Common myeloid progenitor, CD34-positive (primary cell): Measurements from ENCODE around the gene PLAGL2.

Experiments
- CTCF ChIA-PET: fragments of 350-600 bp; sonication (Branson Sonifier 250); formaldehyde crosslinking; loops from one replicate; lab custom pipeline; 2021; ENCODE audit warnings: antibody characterized with exemption; lab: Charles Lee
- POLR2A ChIA-PET: fragments of 350-600 bp; sonication (Branson Sonifier 250); formaldehyde crosslinking; loops from one replicate; lab custom pipeline; 2021; ENCODE audit warnings: antibody characterized with exemption; lab: Charles Lee
- DNase-seq, 3 donors: peaks; one replicate each; pipeline versions ENCODE4 v3.0.0 to v3.0.0-alpha.2; 2013
- H3K27ac ChIP-seq, 2 experiments: 1 replicate in 1 of 2; 2 replicates in 1 of 2; pipeline ENCODE4 v1.7.0; 2013; ENCODE audit warnings: inconsistent platforms in 2 of 2, low read length in 2 of 2, mild to moderate bottlenecking in 2 of 2, low read depth in 1 of 2, moderate library complexity in 1 of 2; ENCODE audit not compliant: severe bottlenecking in 2 of 2, insufficient read depth in 1 of 2, poor library complexity in 1 of 2
- H3K27me3 ChIP-seq, 5 experiments: replicated peaks in 2 of 5; 1 replicate in 3 of 5; 2 replicates in 2 of 5; pipeline versions ENCODE4 v1.6.1 to v1.7.0; 2013; ENCODE audit warnings: low read length in 4 of 5, mild to moderate bottlenecking in 2 of 5, moderate library complexity in 2 of 5, inconsistent platforms in 1 of 5; ENCODE audit not compliant: insufficient read depth in 5 of 5, control insufficient read depth in 4 of 5
- H3K36me3 ChIP-seq, 4 experiments: 1 replicate in 2 of 4; 2 replicates in 2 of 4; pipeline versions ENCODE4 v1.6.1 to v1.7.0; 2013; ENCODE audit warnings: low read length in 3 of 4, control low read depth in 1 of 4, mild to moderate bottlenecking in 1 of 4; ENCODE audit not compliant: control insufficient read depth in 4 of 4, insufficient read depth in 4 of 4
- H3K4me1 ChIP-seq, 4 experiments: 1 replicate in 3 of 4; 2 replicates in 1 of 4; pipeline versions ENCODE4 v1.6.1 to v1.7.1; 2013; ENCODE audit warnings: low read length in 3 of 4, mild to moderate bottlenecking in 3 of 4, control low read depth in 1 of 4, inconsistent platforms in 1 of 4, moderate library complexity in 1 of 4; ENCODE audit not compliant: control insufficient read depth in 4 of 4, insufficient read depth in 4 of 4; ENCODE audit errors: control extremely low read depth in 1 of 4
- H3K4me3 ChIP-seq, 7 experiments: 1 replicate in 4 of 7; 2 replicates in 3 of 7; pipeline versions ENCODE4 v1.5.1 to v1.7.0; 2013; ENCODE audit warnings: mild to moderate bottlenecking in 7 of 7, low read length in 6 of 7, moderate library complexity in 6 of 7, inconsistent platforms in 2 of 7, low read depth in 2 of 7, control low read depth in 1 of 7; ENCODE audit not compliant: insufficient read depth in 4 of 7, control insufficient read depth in 1 of 7; ENCODE audit errors: extremely low read depth in 1 of 7
- H3K9me3 ChIP-seq, 5 experiments: 1 replicate in 4 of 5; 2 replicates in 1 of 5; pipeline versions ENCODE4 v1.6.1 to v1.7.1; 2013; ENCODE audit warnings: low read length in 4 of 5, mild to moderate bottlenecking in 2 of 5, inconsistent platforms in 1 of 5, low read depth in 1 of 5, moderate library complexity in 1 of 5; ENCODE audit not compliant: control insufficient read depth in 4 of 5, insufficient read depth in 2 of 5; ENCODE audit errors: control extremely low read depth in 1 of 5
- WGBS: methylation state at CpG from one replicate; pipeline ENCODE4 v1.1.5; 2013; ENCODE audit not compliant: insufficient coverage; 5-methylcytosine and 5-hydroxymethylcytosine counted together

The PLAGL2 gene

GRCh38 chr20:32190616-32191415 lies 16.7 kb downstream of the PLAGL2 start:
- 49% methylated on average over 11 of the region's 14 CpGs for WGBS
- Histone ChIP-seq H3K27ac (peak overlapping the region in 1 of 2 experiments; percentile 71), H3K9me3 (no peaks in the 10 kb centered on the region), H3K36me3 (peaks cover 4 to 28% (median 19%) of the 10 kb centered on the region in 4 experiments), H3K27me3 (no peaks in the 10 kb centered on the region), H3K4me3 (peak overlapping the region; percentile 64 to 87 (median 75)), H3K4me1 (peaks cover 0 to 20% (median 18%) of the 10 kb centered on the region in 4 experiments)
- ChIA-PET POLR2A (interaction anchor here (0.6 to 1.1 kb wide), 5 partner anchors 11 to 200 kb away, joined by 3 read pairs; no protein-coding TSS in a partner anchor), CTCF (interaction anchor here (0.8 to 1.1 kb wide), 2 partner anchors 35 to 36 kb away, joined by 3 to 5 read pairs; no protein-coding TSS in a partner anchor)
- no peak for DNase-seq

GRCh38 chr20:32189691-32190615 lies 17.6 kb downstream of the PLAGL2 start:
- H3K27me3 ChIP-seq, result no peaks in the 10 kb centered on the region
- H3K9me3 ChIP-seq, result no peaks in the 10 kb centered on the region
- ChIA-PET CTCF (interaction anchor here (1.1 kb wide), 1 partner anchor 34 kb away, joined by 5 read pairs; no protein-coding TSS in a partner anchor), POLR2A (interaction anchor here (0.6 to 1.0 kb wide), 4 partner anchors 31 to 199 kb away, joined by 3 read pairs; no protein-coding TSS in a partner anchor)
- peaks cover 0 to 19% (median 11%) of the 10 kb centered on the region in 4 experiments for H3K36me3 ChIP-seq
- peak overlapping the region; percentile 33 to 71 for H3K27ac ChIP-seq
- H3K4me1 ChIP-seq, result peaks cover 0 to 20% (median 18%) of the 10 kb centered on the region in 4 experiments
- H3K4me3 ChIP-seq, result peak overlapping the region; percentile 64 to 87 (median 75)
- WGBS, result 6% methylated on average over 75 of the region's 88 CpGs
- DNase-seq, result peak; percentile 34 to 71 (median 59)

GRCh38 chr20:32189123-32189410 lies 18.5 kb downstream of the PLAGL2 start:
- H3K27me3 ChIP-seq, result no peaks in the 10 kb centered on the region
- peaks cover 0 to 13% (median 7%) of the 10 kb centered on the region in 4 experiments for H3K36me3 ChIP-seq
- CTCF ChIA-PET, result no interaction called here
- WGBS, result 97% methylated on average over 7 of the region's 9 CpGs
- peaks cover 0 to 20% (median 18%) of the 10 kb centered on the region in 4 experiments for H3K4me1 ChIP-seq
- DNase-seq, result peak in 2 of 3 donors; percentile 29 to 35
- H3K9me3 ChIP-seq, result no peaks in the 10 kb centered on the region
- POLR2A ChIA-PET, result no interaction called here
- peak overlapping the region in 1 of 2 experiments; percentile 71 for H3K27ac ChIP-seq
- peak overlapping the region in 4 of 7 experiments; percentile 75 to 87 (median 82) for H3K4me3 ChIP-seq

DNA sequence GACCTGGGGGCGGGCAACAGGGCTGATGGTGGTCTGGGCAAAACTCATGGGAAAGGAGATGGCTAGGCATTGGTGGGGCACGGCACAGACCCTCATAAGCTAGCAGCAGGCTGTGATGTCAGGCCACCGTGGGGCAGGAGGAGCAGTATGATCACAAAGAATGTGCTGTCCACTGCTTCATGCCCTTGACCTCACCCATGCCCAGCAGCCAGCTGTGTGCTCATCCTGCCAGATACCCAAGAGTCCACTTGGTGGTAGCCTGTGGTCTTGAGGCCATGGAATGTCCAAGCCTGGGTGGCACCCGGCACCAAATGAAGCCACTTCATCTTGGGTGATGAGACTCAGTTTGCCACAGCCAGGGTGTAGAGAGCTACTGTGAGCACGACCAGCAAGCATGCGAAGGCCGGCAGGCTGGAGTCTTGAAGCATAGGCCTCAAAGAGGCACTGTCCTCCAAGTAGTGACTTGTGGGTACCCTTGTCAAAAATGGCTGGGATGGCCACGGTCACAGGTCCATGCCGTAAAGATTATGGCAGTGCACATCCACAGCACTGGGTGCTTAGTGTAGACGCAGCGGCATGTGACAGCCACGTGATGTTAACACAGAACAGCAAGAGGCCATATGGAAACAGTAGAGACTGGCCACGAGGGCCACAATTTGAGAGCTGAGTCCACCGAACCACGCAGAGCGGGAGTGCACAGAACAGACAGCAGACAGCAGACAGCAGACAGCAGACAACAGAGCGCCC lies 19.0 kb downstream of the PLAGL2 start:
- Histone ChIP-seq H3K27ac (no peak overlapping the region), H3K4me3 (peak overlapping the region in 3 of 7 experiments; percentile 81 to 87 (median 83)), H3K27me3 (no peaks in the 10 kb centered on the region), H3K36me3 (peaks cover 0 to 10% (median 5%) of the 10 kb centered on the region in 4 experiments), H3K4me1 (peaks cover 0 to 20% (median 18%) of the 10 kb centered on the region in 4 experiments), H3K9me3 (no peaks in the 10 kb centered on the region)
- ChIA-PET POLR2A (no interaction called here), CTCF (no interaction called here)
- no peak for DNase-seq
- over 99% methylated on average over 17 of the region's 17 CpGs for WGBS

DNA sequence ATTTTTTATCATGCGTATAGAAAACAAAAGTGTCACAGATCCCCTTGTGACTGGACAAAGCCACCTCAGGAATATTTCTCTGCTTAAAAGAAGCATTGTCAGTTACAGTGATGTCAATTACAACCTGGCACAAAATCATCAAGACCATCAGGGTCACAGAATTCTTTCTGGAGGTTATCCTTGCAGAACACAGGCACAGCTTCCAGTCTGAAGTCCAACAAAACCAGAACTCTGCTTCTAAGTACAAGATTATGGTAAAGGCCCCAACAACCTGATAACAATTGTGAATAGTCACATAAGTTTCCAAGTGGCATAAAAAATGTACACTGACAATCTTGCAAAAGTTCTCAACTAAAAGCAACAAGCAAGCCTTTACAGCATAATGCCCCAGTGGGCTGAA lies 21.0 kb downstream of the PLAGL2 start:
- Histone ChIP-seq H3K4me1 (peaks cover 0 to 20% (median 18%) of the 10 kb centered on the region in 4 experiments), H3K4me3 (no peak overlapping the region), H3K9me3 (no peaks in the 10 kb centered on the region), H3K27ac (no peak overlapping the region), H3K27me3 (no peaks in the 10 kb centered on the region), H3K36me3 (peaks cover 0 to 6% (median 0%) of the 10 kb centered on the region in 4 experiments)
- WGBS, result 80% methylated on average over 1 of the region's 1 CpG
- no peak for DNase-seq
- ChIA-PET POLR2A (no interaction called here), CTCF (no interaction called here)

DNA sequence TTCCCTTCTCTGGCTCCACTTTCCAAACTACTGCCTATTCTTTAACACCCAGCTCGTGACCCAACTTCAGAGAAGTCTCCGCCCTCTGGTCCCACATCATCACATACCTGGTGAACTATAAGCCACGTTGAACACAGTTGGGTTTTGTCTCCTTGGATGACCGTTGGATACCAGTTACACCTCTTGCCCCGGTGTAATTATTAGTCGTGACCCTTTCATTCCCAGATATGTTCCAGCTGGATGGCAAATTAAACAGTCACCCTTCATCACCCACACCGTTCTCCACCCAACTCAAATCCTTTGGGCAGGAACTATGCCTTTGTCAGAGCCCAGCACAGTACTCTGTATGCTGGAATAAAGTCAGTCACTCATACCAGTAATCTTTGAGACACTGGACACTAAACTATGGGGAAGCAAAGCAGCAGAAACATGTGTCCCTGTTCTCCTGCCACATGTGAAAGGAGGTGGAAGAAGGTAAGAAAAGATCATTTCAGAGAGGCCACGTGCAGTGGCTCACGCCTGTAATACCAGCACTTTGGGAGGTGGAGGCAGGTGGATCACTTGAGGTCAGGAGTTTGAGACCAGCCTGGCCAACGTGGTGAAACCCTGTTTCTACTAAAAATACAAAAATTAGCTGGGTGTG lies 22.5 kb downstream of the PLAGL2 start:
- 98% methylated on average over 9 of the region's 10 CpGs for WGBS
- CTCF ChIA-PET, result no interaction called here
- POLR2A ChIA-PET, result no interaction called here
- Histone ChIP-seq H3K9me3 (no peaks in the 10 kb centered on the region), H3K27me3 (no peaks in the 10 kb centered on the region), H3K27ac (no peak overlapping the region), H3K36me3 (peaks cover 0 to 4% (median 0%) of the 10 kb centered on the region in 4 experiments), H3K4me1 (peaks cover 0 to 15% (median 12%) of the 10 kb centered on the region in 4 experiments), H3K4me3 (no peak overlapping the region)
- no peak for DNase-seq
